Hepatocyte (in vitro differentiated cells): ENCODE results near the gene CELF3. TPM values are rescaled to one million over a fixed set of nuclear protein-coding genes. Genes with fewer than 3 reads are reported as not detected.
"Not testable (repeated sequence)": the region's sequence is repeated elsewhere in the genome, so short reads cannot be mapped to it uniquely, and the experiment has no call there.

Experiments used
- DNase-seq: peaks from one replicate; pipeline ENCODE4 v3.0.0-alpha.2; 2016; ENCODE audit warnings: low spot score
- H2AFZ ChIP-seq: fragments of 200-600 bp; sonication (generic); 2 replicates; pipeline ENCODE4 v1.6.0; 2016; ENCODE audit warnings: antibody characterized with exemption, mild to moderate bottlenecking
- H3K27ac ChIP-seq: fragments of 200-600 bp; sonication (generic); 2 replicates; pipeline ENCODE4 v1.5.1; 2016; ENCODE audit warnings: mild to moderate bottlenecking
- H3K27me3 ChIP-seq: fragments of 200-600 bp; sonication (generic); 2 replicates; pipeline ENCODE4 v1.6.1; 2016
- H3K36me3 ChIP-seq: fragments of 200-600 bp; sonication (generic); replicated peaks from 2 replicates; pipeline ENCODE4 v1.5.1; 2016; ENCODE audit warnings: low read depth; ENCODE audit not compliant: insufficient read depth
- H3K4me1 ChIP-seq: fragments of 200-600 bp; sonication (generic); 2 replicates; pipeline ENCODE4 v1.5.1; 2016; ENCODE audit warnings: mild to moderate bottlenecking, moderate library complexity; ENCODE audit not compliant: insufficient read depth
- H3K4me2 ChIP-seq: fragments of 200-600 bp; sonication (generic); 2 replicates; pipeline ENCODE4 v1.6.0; 2016
- H3K4me3 ChIP-seq: fragments of 200-600 bp; sonication (generic); 2 replicates; pipeline ENCODE4 v1.5.1; 2016; ENCODE audit warnings: mild to moderate bottlenecking
- H3K79me2 ChIP-seq: fragments of 200-600 bp; sonication (generic); 2 replicates; pipeline ENCODE4 v1.6.0; 2017; ENCODE audit warnings: mild to moderate bottlenecking
- H3K9me2 ChIP-seq: fragments of 200-600 bp; sonication (generic); replicated peaks from 2 replicates; pipeline ENCODE4 v1.6.0; 2017; ENCODE audit warnings: mild to moderate bottlenecking; ENCODE audit not compliant: insufficient read depth
- H3K9me3 ChIP-seq: fragments of 200-600 bp; sonication (generic); 2 replicates; pipeline ENCODE4 v1.5.1; 2016; ENCODE audit warnings: low read depth, mild to moderate bottlenecking
- H4K20me1 ChIP-seq: fragments of 200-600 bp; sonication (generic); 2 replicates; pipeline ENCODE4 v1.6.0; 2016; ENCODE audit warnings: mild to moderate bottlenecking; ENCODE audit not compliant: insufficient read depth, poor library complexity, severe bottlenecking
- EZH2 ChIP-seq: fragments of 200-600 bp; sonication (generic); IDR thresholded peaks from 2 replicates; pipeline ENCODE4 v1.6.1; 2016; ENCODE audit warnings: antibody characterized with exemption, mild to moderate bottlenecking, borderline replicate concordance
- EZH2phosphoT487 ChIP-seq: fragments of 200-600 bp; sonication (generic); IDR thresholded peaks from one replicate; pipeline ENCODE4 v1.6.1; 2018; ENCODE audit warnings: antibody characterized with exemption, mild to moderate bottlenecking, low read depth, moderate library complexity; ENCODE audit not compliant: unreplicated experiment, severe bottlenecking
- WGBS: methylation state at CpG from one replicate; pipeline ENCODE4 v1.1.6; 2016; ENCODE audit warnings: low lambda C conversion rate; ENCODE audit errors: missing lambda C conversion rate; 5-methylcytosine and 5-hydroxymethylcytosine counted together
- polyA plus RNA-seq: library from polyadenylated mRNA; unstranded; fragments of >200 nt; fragmentation: Nextera tagmentation; extraction: Ambion mirVana; gene quantifications from 2 replicates; pipeline ENCODE4 v1.2.1, GENCODE V29; 2016
- total RNA-seq: library from RNA; depleted of rRNA; stranded (reverse); fragments of >200 nt; gene quantifications from 2 replicates; pipeline ENCODE4 v1.2.3, GENCODE V29; 2014
- TF ChIP-seq, protein P1 (sequence below): fragments of 200-600 bp; sonication (generic); IDR thresholded peaks from 2 replicates; pipeline ENCODE4 v1.5.1; 2016; ENCODE audit warnings: antibody characterized with exemption, mild to moderate bottlenecking; ENCODE audit not compliant: poor library complexity

The CELF3 gene
- total and polyA plus RNA-seq, 2 experiments from 2014 or later, result 1.1 to 2.1 TPM

DNA sequence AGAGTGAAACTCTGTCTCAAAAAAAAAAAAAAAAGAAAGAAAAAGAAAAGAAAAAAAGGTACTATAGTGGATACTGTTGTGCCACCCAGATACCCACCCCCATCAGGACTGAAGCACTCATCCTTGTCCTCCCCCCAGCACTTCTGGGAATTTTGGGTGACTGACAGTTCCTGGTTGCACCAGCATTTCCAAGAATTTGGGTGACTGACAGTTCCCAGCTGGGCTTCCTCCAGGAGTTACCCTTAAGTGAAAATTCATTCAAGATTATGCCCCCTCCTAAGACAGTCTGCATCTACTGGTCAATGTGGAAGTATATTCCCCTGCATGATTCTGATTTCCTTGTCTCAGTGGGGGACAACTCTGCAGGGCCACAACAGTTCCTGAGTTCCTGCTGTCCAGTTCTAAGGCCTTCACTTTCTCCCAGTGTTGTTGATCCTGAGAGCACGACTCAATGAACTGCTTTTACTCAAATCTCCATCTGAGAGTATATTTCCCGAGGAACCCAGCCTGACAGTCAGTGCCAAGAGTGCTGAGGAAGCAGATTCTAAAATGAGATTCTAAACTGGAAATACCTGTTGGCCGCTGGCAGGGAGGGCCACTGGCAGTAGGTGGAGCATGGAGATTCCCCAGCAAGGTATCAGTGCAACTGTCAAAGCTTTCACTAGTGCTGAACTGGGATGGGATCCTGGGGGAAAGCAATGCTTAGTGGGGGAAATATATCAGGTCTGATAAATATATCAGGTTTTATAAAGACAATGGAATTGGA lies 23.2 kb upstream of the CELF3 start:
- Histone ChIP-seq H3K36me3 (no peaks in the 10 kb centered on the region), H3K79me2 (no peaks in the 10 kb centered on the region), H3K4me1 (no peaks in the 10 kb centered on the region), H3K4me3 (no peak overlapping the region), H3K27ac (no peak overlapping the region), H3K27me3 (peaks cover 6% of the 10 kb centered on the region), H3K9me2 (no peaks in the 10 kb centered on the region), H4K20me1 (no peaks in the 10 kb centered on the region), H3K4me2 (no peak overlapping the region), H3K9me3 (no peaks in the 10 kb centered on the region), H2AFZ (no peak overlapping the region)
- TF ChIP-seq EZH2phosphoT487 (no peak), EZH2 (no peak)
- TF ChIP-seq, protein P1, sequence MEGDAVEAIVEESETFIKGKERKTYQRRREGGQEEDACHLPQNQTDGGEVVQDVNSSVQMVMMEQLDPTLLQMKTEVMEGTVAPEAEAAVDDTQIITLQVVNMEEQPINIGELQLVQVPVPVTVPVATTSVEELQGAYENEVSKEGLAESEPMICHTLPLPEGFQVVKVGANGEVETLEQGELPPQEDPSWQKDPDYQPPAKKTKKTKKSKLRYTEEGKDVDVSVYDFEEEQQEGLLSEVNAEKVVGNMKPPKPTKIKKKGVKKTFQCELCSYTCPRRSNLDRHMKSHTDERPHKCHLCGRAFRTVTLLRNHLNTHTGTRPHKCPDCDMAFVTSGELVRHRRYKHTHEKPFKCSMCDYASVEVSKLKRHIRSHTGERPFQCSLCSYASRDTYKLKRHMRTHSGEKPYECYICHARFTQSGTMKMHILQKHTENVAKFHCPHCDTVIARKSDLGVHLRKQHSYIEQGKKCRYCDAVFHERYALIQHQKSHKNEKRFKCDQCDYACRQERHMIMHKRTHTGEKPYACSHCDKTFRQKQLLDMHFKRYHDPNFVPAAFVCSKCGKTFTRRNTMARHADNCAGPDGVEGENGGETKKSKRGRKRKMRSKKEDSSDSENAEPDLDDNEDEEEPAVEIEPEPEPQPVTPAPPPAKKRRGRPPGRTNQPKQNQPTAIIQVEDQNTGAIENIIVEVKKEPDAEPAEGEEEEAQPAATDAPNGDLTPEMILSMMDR, result no peak
- WGBS, result 43% methylated on average over 3 of the region's 3 CpGs
- DNase-seq, result peak; percentile 56

DNA sequence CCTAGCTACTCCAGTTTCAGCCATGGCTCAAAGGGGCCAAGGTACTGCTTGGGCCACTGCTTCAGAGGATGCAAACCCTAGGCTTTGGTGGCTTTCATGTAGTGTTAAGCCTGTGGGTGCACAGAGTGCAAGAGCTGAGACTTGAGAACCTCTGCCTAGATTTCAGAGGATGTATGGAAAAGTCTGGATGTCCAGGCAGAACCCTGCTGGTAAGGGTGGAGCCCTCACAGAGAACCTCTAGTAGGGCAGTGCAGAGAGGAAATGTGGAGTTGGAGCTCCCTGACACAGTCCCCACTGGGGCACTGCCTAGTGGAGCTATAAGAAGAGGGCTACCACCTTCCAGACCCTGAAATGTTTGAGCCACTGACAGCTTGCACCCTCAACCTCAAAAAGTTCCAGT lies 20.9 kb upstream of the CELF3 start:
- Histone ChIP-seq H2AFZ (no peak overlapping the region), H3K79me2 (no peaks in the 10 kb centered on the region), H3K4me2 (no peak overlapping the region), H4K20me1 (no peaks in the 10 kb centered on the region), H3K9me2 (no peaks in the 10 kb centered on the region), H3K4me1 (no peaks in the 10 kb centered on the region), H3K36me3 (no peaks in the 10 kb centered on the region), H3K9me3 (no peaks in the 10 kb centered on the region), H3K27me3 (no peaks in the 10 kb centered on the region), H3K4me3 (no peak overlapping the region), H3K27ac (no peak overlapping the region)
- DNase-seq, result no peak
- TF ChIP-seq EZH2phosphoT487 (no peak), EZH2 (no peak)
- TF ChIP-seq, protein P1, result no peak

DNA sequence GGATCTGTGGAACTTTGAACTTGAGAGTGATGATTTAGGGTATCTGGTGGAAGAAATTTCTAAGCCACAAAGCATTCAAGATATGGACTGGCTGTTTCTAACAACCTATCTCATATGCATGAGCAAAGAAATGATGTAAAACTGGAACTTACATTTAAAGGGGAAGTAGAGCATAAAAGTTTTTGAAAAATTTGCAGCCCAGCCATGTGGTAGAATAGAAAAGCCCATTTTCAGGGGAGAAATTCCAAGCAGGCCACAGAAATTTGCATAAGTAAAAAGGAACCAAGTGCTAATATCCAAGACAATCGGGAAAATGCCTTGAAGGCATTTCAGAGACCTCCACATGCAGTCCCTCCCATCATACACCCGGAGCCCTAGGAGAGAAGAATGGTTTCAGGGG lies 20.4 kb upstream of the CELF3 start:
- H3K4me1 ChIP-seq, result no peaks in the 10 kb centered on the region
- no peaks in the 10 kb centered on the region for H3K9me2 ChIP-seq
- no peaks in the 10 kb centered on the region for H3K27me3 ChIP-seq
- no peaks in the 10 kb centered on the region for H3K36me3 ChIP-seq
- H3K79me2 ChIP-seq, result no peaks in the 10 kb centered on the region
- no peak overlapping the region for H3K27ac ChIP-seq
- TF ChIP-seq, protein P1, result no peak
- TF ChIP-seq EZH2, result no peak
- TF ChIP-seq EZH2phosphoT487, result no peak
- no peaks in the 10 kb centered on the region for H3K9me3 ChIP-seq
- no peak overlapping the region for H3K4me2 ChIP-seq
- H2AFZ ChIP-seq, result no peak overlapping the region
- no peak overlapping the region for H3K4me3 ChIP-seq
- WGBS, result 85% methylated on average over 2 of the region's 2 CpGs
- H4K20me1 ChIP-seq, result no peaks in the 10 kb centered on the region
- DNase-seq, result no peak

DNA sequence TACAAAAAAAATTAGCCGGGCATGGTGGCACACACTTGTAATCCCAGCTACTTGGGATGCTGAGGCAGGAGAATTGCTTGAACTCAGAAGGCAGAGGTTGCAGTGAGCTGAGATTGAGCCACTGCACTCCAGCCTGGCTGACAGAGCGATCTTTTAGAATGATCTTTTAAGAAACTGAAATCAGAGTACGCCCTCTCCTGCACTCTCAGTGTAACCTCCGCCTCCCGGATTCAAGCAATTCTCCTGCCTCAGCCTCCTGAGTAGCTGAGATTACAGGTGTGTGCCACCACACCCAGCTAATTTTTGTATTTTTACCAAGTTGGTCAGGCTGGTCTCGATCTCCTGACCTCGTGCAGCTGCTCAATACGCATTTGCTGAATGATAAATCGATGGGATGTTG lies 17.4 kb upstream of the CELF3 start:
- H3K4me1 ChIP-seq, H3K9me2 ChIP-seq, H3K4me2 ChIP-seq, H2AFZ ChIP-seq, H4K20me1 ChIP-seq, H3K9me3 ChIP-seq, DNase-seq, H3K4me3 ChIP-seq, H3K36me3 ChIP-seq, H3K79me2 ChIP-seq, H3K27ac ChIP-seq, H3K27me3 ChIP-seq: not testable (repeated sequence)
- WGBS, result 96% methylated on average over 9 of the region's 9 CpGs
